HEK293 (cell line): ENCODE measurements around the gene CTCF.

Source experiments
- GLI4 ChIP-seq: fragments of 450-650 bp; formaldehyde crosslinking; IDR thresholded peaks from 2 replicates; pipeline ENCODE4 v1.5.1; 2016; ENCODE audit warnings: missing biosample characterization, missing genetic modification characterization
- ZNF837 ChIP-seq: fragments of 450-650 bp; formaldehyde crosslinking; IDR thresholded peaks from 2 replicates; pipeline ENCODE4 v1.5.1; 2016; ENCODE audit warnings: missing biosample characterization, missing genetic modification characterization
- ZNF843 ChIP-seq: fragments of 450-650 bp; formaldehyde crosslinking; IDR thresholded peaks from 2 replicates; pipeline ENCODE4 v1.5.1; 2016; ENCODE audit warnings: missing biosample characterization, missing genetic modification characterization
- TF ChIP-seq, protein P1 (sequence below): fragments of 450-650 bp; formaldehyde crosslinking; IDR thresholded peaks from 2 replicates; pipeline ENCODE4 v1.5.1; 2016; ENCODE audit warnings: missing biosample characterization, missing genetic modification characterization
- TF ChIP-seq, protein P2 (sequence below): fragments of 450-650 bp; formaldehyde crosslinking; IDR thresholded peaks from 2 replicates; pipeline ENCODE4 v1.5.1; 2016; ENCODE audit warnings: missing biosample characterization, missing genetic modification characterization

DNA sequence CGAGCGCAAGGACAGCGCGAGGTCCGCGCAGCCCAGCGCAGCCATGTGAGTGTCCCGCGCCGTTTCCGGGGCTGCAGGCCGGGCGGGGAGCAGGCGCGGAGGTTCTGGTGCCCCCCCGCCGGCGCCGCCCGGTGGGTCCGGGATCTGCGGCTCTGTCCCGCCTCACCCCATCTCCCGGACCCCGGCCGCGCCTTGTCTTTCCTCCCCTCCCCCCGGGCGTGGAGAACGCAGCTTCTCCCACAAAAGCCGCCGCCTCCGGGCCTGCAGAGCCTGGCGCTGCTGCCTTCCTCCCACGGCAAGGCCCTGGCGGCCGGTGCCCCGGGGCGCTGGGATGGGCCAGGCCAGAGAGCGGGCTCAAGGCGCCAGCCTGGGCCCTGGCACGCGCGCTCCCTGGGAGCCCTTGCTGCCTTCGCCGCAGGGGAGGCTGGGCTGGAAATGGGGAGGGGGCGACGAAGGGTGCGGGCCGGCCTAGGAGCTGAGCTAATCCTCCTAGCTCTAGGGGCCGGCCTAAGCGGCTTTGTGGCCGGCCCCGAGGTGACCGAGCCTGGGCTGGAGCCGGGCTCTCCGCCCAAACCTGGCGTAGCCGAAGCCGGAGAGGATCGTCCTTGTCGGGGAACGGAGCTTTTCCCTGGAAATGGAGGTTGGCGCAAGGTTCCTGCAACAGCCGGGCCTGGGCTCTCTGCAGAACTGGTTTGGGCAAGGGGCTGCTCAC lies 33.3 kb upstream of the CTCF start:
- TF ChIP-seq ZNF837 (no peak), ZNF843 (tag by site-specific recombination) (no peak), GLI4 (tag by site-specific recombination) (no peak)
- TF ChIP-seq, protein P1, sequence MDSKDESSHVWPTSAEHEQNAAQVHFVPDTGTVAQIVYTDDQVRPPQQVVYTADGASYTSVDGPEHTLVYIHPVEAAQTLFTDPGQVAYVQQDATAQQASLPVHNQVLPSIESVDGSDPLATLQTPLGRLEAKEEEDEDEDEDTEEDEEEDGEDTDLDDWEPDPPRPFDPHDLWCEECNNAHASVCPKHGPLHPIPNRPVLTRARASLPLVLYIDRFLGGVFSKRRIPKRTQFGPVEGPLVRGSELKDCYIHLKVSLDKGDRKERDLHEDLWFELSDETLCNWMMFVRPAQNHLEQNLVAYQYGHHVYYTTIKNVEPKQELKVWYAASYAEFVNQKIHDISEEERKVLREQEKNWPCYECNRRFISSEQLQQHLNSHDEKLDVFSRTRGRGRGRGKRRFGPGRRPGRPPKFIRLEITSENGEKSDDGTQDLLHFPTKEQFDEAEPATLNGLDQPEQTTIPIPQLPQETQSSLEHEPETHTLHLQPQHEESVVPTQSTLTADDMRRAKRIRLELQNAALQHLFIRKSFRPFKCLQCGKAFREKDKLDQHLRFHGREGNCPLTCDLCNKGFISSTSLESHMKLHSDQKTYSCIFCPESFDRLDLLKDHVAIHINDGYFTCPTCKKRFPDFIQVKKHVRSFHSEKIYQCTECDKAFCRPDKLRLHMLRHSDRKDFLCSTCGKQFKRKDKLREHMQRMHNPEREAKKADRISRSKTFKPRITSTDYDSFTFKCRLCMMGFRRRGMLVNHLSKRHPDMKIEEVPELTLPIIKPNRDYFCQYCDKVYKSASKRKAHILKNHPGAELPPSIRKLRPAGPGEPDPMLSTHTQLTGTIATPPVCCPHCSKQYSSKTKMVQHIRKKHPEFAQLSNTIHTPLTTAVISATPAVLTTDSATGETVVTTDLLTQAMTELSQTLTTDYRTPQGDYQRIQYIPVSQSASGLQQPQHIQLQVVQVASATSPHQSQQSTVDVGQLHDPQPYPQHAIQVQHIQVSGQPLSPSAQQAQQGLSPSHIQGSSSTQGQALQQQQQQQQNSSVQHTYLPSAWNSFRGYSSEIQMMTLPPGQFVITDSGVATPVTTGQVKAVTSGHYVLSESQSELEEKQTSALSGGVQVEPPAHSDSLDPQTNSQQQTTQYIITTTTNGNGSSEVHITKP (tag by site-specific recombination), result no peak
- TF ChIP-seq, protein P2, sequence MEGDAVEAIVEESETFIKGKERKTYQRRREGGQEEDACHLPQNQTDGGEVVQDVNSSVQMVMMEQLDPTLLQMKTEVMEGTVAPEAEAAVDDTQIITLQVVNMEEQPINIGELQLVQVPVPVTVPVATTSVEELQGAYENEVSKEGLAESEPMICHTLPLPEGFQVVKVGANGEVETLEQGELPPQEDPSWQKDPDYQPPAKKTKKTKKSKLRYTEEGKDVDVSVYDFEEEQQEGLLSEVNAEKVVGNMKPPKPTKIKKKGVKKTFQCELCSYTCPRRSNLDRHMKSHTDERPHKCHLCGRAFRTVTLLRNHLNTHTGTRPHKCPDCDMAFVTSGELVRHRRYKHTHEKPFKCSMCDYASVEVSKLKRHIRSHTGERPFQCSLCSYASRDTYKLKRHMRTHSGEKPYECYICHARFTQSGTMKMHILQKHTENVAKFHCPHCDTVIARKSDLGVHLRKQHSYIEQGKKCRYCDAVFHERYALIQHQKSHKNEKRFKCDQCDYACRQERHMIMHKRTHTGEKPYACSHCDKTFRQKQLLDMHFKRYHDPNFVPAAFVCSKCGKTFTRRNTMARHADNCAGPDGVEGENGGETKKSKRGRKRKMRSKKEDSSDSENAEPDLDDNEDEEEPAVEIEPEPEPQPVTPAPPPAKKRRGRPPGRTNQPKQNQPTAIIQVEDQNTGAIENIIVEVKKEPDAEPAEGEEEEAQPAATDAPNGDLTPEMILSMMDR (tag by site-specific recombination), result peak; percentile 15; the same call in 1 of the 2 replicates
